Endothelial cell of umbilical vein (primary cell): ENCODE measurements around the gene MISFA.

ENCODE experiments used
- POLR2AphosphoS5 ChIP-seq: IDR thresholded peaks from 2 replicates; pipeline ENCODE4 v1.6.1; 2012; ENCODE audit warnings: low read depth, mild to moderate bottlenecking, control low read depth, low read length, moderate library complexity; ENCODE audit not compliant: insufficient read depth
- TF ChIP-seq, protein P1 (sequence below), 2 donors: IDR thresholded peaks; 1 replicate in 1 of 2; 2 replicates in 1 of 2; pipeline ENCODE4 v1.5.1; 2011; ENCODE audit warnings: low read length in 2 of 2, mild to moderate bottlenecking in 2 of 2, moderate library complexity in 2 of 2, control low read depth in 1 of 2, inconsistent platforms in 1 of 2, low read depth in 1 of 2; ENCODE audit not compliant: insufficient read depth in 1 of 2; ENCODE audit errors: extremely low read depth in 1 of 2

DNA sequence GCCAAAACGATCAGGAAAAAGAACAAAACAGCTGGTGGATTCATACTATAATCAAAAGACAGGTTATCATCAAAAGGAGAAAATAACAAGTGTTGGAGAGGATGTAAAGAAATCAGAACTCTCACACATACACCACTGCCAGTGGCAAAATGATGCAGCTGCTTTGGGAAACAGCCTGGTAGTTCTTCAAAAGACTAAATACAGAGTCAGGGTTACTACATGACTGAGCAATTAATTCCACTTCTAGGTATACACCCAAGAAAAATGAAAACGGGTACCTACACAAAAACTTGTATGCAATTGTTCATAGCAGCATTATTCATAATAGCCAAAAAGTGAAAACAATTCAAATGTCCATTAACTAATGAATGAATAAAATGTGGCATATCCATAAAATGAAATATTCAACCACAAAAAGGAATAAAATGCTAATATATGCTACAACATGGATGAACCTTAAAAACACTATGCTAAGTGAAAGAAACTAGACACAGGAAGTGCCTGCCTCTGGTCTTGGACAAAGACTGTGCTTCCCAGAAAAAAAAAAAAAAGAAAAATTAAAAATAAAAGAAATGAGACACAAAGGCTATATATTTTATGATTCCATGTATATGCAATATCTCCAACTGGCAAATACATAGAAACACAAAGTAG lies 19.3 kb upstream of the MISFA start:
- TF ChIP-seq POLR2AphosphoS5: no peak
- TF ChIP-seq, protein P1, sequence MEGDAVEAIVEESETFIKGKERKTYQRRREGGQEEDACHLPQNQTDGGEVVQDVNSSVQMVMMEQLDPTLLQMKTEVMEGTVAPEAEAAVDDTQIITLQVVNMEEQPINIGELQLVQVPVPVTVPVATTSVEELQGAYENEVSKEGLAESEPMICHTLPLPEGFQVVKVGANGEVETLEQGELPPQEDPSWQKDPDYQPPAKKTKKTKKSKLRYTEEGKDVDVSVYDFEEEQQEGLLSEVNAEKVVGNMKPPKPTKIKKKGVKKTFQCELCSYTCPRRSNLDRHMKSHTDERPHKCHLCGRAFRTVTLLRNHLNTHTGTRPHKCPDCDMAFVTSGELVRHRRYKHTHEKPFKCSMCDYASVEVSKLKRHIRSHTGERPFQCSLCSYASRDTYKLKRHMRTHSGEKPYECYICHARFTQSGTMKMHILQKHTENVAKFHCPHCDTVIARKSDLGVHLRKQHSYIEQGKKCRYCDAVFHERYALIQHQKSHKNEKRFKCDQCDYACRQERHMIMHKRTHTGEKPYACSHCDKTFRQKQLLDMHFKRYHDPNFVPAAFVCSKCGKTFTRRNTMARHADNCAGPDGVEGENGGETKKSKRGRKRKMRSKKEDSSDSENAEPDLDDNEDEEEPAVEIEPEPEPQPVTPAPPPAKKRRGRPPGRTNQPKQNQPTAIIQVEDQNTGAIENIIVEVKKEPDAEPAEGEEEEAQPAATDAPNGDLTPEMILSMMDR (IDR thresholded peaks at IDR 0.05; ENCODE audit: extremely low read depth in 1 of 2, insufficient read depth in 1 of 2, low read depth in 1 of 2, low read length in 2 of 2): no peak
